ENCODE results near the gene ZBTB46.

DNA sequence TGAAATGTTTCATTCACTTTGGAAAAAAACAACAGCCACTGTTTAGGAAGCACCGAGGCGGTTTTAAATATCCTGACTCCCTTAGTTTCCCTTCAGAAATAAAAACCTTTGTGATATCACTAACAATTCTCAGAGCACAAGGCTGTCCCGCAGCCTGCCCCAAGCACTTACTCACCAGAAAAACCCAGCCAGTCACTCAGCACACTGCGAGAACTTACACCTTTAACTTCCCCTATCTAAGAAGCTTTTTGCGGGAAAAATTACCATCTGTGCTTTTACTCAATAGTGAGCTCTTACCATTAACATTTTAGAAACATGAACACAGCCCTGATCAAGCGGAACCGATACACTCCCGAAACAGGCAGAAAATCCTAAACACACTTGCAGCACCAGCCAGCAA lies 9.3 kb downstream of the ZBTB46 start:
- TF ChIP-seq CTCF (IDR thresholded peaks at IDR 0.05; ENCODE audit: insufficient read depth, low read length, poor library complexity, severe bottlenecking) (no peak), EZH2phosphoT487 (conservative IDR thresholded peaks at IDR 0.05; ENCODE audit: low read length) (no peak)

Measured in SU-DHL-6 (cell line).